RWPE1 (cell line): Measurements from ENCODE around the gene CIP2A.
"Not testable (repeated sequence)": the region's sequence is repeated elsewhere in the genome, so short reads cannot be mapped to it uniquely, and the experiment has no call there.

Experiments used
- CTCF ChIA-PET: fragments of 350-600 bp; sonication (Branson Sonifier 250); formaldehyde crosslinking; extraction: SDS; loops from one replicate; lab custom pipeline; 2021; lab: Yijun Ruan, JAX
- POLR2A ChIA-PET: fragments of 400-600 bp; formaldehyde crosslinking; extraction: SDS; loops from one replicate; lab custom pipeline; 2020; ENCODE audit warnings: antibody characterized with exemption; ENCODE audit not compliant: low non-redundant PET; lab: Yijun Ruan, JAX
- DNase-seq: peaks from one replicate; pipeline ENCODE4 v3.0.0; 2012; ENCODE audit warnings: low spot score
- H3K27ac ChIP-seq: fragments of 450-650 bp; 2 replicates; pipeline ENCODE4 v1.5.1; 2017
- CTCF ChIP-seq: fragments of 450-650 bp; conservative IDR thresholded peaks from 2 replicates; pipeline ENCODE4 v1.5.1; 2017; ENCODE audit warnings: low read depth, mild to moderate bottlenecking

CIP2A gene

GRCh38 chr3:108589081-108589997, at the start of gene CIP2A, which contains the start of gene DZIP3:
CIP2A (minus strand) TSS chr3:108589438; CDS start chr3:108589375, 63 bp downstream.
DZIP3 (plus strand) TSS chr3:108589722; CDS start chr3:108605407, 15,685 bp downstream.
- peak within 1 kb of the TSS; percentile 94 for H3K27ac ChIP-seq
- CTCF ChIA-PET, result interaction anchor here (0.6 to 1.2 kb wide), 2 partner anchors 29 to 35 kb away, joined by 3 read pairs; no protein-coding TSS in a partner anchor
- POLR2A ChIA-PET, result interaction anchor here (0.5 to 0.6 kb wide), 3 partner anchors 10 to 866 kb away, joined by 3 to 4 read pairs (median 3); no protein-coding TSS in a partner anchor
- no peak for TF ChIP-seq CTCF
- peak; percentile 90 for DNase-seq

GRCh38 chr3:108629974-108630373, 40.7 kb upstream of the CIP2A start:
- ChIA-PET CTCF (no interaction called here), POLR2A (no interaction called here)
- no peak overlapping the region for H3K27ac ChIP-seq
- TF ChIP-seq CTCF, result no peak
- no peak for DNase-seq

- POLR2A ChIA-PET, result no interaction called here
- no peak for DNase-seq
- CTCF ChIA-PET, result interaction anchor here (0.6 kb wide), 2 partner anchors 78 to 81 kb away, joined by 3 read pairs; no protein-coding TSS in a partner anchor
- TF ChIP-seq CTCF, result no peak
- no peak overlapping the region for H3K27ac ChIP-seq
Observed at GRCh38 chr3:108623504-108623903, 34.3 kb upstream of the CIP2A start.

- TF ChIP-seq CTCF, result no peak
- POLR2A ChIA-PET, result no interaction called here
- no peak for DNase-seq
- no peak overlapping the region for H3K27ac ChIP-seq
- CTCF ChIA-PET, result no interaction called here
Observed at GRCh38 chr3:108620250-108620649, 31.0 kb upstream of the CIP2A start.

GRCh38 chr3:108616090-108616489, 26.9 kb upstream of the CIP2A start:
- H3K27ac ChIP-seq, POLR2A ChIA-PET, DNase-seq: not testable (repeated sequence)
- CTCF ChIA-PET, result interaction anchor here (0.7 kb wide), 1 partner anchor 25 kb away, joined by 4 read pairs; no protein-coding TSS in a partner anchor

DNA sequence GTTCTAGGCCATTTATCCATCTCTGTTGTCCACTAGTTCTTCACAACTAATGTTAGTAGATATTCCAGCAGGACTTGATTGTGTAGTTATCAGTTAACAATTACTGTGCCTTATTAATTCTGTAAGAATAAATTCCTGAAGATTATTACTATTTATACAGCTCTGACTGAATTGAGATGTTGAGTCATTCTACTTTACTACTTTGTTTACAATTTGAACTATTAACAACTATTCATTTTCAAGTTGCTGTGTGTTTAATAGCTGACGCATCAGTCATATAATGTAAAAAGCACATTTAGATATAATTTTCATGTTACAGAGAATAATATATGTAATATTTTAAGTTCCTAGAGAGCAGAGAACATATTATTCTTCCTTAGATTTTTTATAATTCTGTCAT, 21.4 kb upstream of the CIP2A start:
- no peak for DNase-seq
- ChIA-PET CTCF (interaction anchor here (0.6 kb wide), 1 partner anchor 489 kb away, joined by 3 read pairs; no protein-coding TSS in a partner anchor), POLR2A (no interaction called here)
- no peak overlapping the region for H3K27ac ChIP-seq
- TF ChIP-seq CTCF, result no peak
